HG03159 (cell line): Measurements from ENCODE around the gene ITGAV.
A peak's percentile ranks its signal among the peaks of the same experiment; 100 is the strongest.
"Not testable (repeated sequence)": the region's sequence is repeated elsewhere in the genome, so short reads cannot be mapped to it uniquely, and the experiment has no call there.

Experiments
- ATAC-seq: cut with Tn5 transposase; IDR thresholded peaks from one replicate; pipeline ENCODE4 v1.9.1; 2021; ENCODE audit warnings: mild to moderate bottlenecking, moderate library complexity; ENCODE audit not compliant: unreplicated experiment

ITGAV gene

GRCh38 chr2:186589612-186590349, at the start of gene ITGAV:
Gene ITGAV, plus strand, starts transcription at chr2:186590056. Its CDS starts 283 bp downstream, at chr2:186590339.
- ATAC-seq = peak; percentile 93

- ATAC-seq = no peak
These were observed 48.9 kb upstream of the ITGAV start for GRCh38 chr2:186540941-186541340.

GRCh38 chr2:186542002-186542401, 47.9 kb upstream of the ITGAV start:
- no peak for ATAC-seq

GRCh38 chr2:186543561-186544131, 46.2 kb upstream of the ITGAV start:
- no peak for ATAC-seq

GRCh38 chr2:186544255-186544675, 45.6 kb upstream of the ITGAV start:
- no peak for ATAC-seq

- ATAC-seq = no peak
These were observed 43.0 kb upstream of the ITGAV start for GRCh38 chr2:186546846-186547245.

- ATAC-seq = no peak
These were observed 38.4 kb upstream of the ITGAV start for GRCh38 chr2:186551323-186552050.

- ATAC-seq = no peak
These were observed 35.4 kb upstream of the ITGAV start for GRCh38 chr2:186554429-186554828.

- ATAC-seq = no peak
These were observed 34.8 kb upstream of the ITGAV start for GRCh38 chr2:186554850-186555671.

GRCh38 chr2:186558512-186559276, 31.2 kb upstream of the ITGAV start:
- ATAC-seq = no peak

- ATAC-seq = peak; percentile 62
These were observed 30.5 kb upstream of the ITGAV start for GRCh38 chr2:186559370-186559769.

GRCh38 chr2:186559848-186560247, 30.0 kb upstream of the ITGAV start:
- peak; percentile 75 for ATAC-seq

GRCh38 chr2:186560254-186560653, 29.6 kb upstream of the ITGAV start:
- no peak for ATAC-seq

GRCh38 chr2:186561467-186562208, 28.2 kb upstream of the ITGAV start:
- ATAC-seq = no peak

GRCh38 chr2:186562209-186562578, 27.7 kb upstream of the ITGAV start:
- no peak for ATAC-seq

GRCh38 chr2:186568600-186568999, 21.3 kb upstream of the ITGAV start:
- not testable (repeated sequence) for ATAC-seq

- not testable (repeated sequence) for ATAC-seq
These were observed 20.7 kb upstream of the ITGAV start for GRCh38 chr2:186569127-186569526.

- no peak for ATAC-seq
These were observed 20.0 kb upstream of the ITGAV start for GRCh38 chr2:186569897-186570296.

GRCh38 chr2:186570604-186571003, 19.3 kb upstream of the ITGAV start:
- no peak for ATAC-seq

- ATAC-seq = no peak
These were observed 17.2 kb upstream of the ITGAV start for GRCh38 chr2:186572705-186573104.
